ENCODE results near the gene CHAC1. TPM values are rescaled to one million over a fixed set of nuclear protein-coding genes. Genes with fewer than 3 reads are reported as not detected.
A peak's percentile ranks its signal among the peaks of the same experiment; 100 is the strongest.

Gene CHAC1
- total and polyA plus RNA-seq, 2 of the 13 experiments (the other 11 are each of a cell fraction or from before 2014, with no cell fraction given): 0.44 TPM; not detected in 1

- TF ChIP-seq PAXIP1 (CRISPR knock-in tag; conservative IDR thresholded peaks at IDR 0.05): peak; percentile 55
- no peak for TF ChIP-seq TOE1 (CRISPR knock-in tag; IDR thresholded peaks at IDR 0.05)
- TF ChIP-seq ZNF512 (CRISPR knock-in tag; IDR thresholded peaks at IDR 0.05): no peak
- no peak for TF ChIP-seq KAT2B (IDR thresholded peaks at IDR 0.05; ENCODE audit: borderline replicate concordance, low read depth, low read length)
- no peak for TF ChIP-seq KLF15 (CRISPR knock-in tag; IDR thresholded peaks at IDR 0.05; ENCODE audit: borderline replicate concordance)
- TF ChIP-seq, protein P1, sequence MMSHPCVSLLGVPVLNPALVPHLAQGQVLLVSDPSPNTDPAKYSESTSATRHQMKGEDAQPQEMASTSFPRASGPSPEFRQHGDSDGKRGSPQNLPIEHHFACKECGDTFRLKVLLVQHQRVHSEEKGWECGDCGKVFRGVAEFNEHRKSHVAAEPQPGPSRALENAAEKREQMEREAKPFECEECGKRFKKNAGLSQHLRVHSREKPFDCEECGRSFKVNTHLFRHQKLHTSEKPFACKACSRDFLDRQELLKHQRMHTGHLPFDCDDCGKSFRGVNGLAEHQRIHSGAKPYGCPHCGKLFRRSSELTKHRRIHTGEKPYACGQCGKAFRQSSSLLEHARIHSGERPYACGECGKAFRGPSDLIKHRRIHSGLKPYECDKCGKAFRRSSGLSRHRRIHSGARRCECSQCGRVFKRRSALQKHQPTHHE (CRISPR knock-in tag; IDR thresholded peaks at IDR 0.05; ENCODE audit: borderline replicate concordance): no peak
- TF ChIP-seq, protein P2, sequence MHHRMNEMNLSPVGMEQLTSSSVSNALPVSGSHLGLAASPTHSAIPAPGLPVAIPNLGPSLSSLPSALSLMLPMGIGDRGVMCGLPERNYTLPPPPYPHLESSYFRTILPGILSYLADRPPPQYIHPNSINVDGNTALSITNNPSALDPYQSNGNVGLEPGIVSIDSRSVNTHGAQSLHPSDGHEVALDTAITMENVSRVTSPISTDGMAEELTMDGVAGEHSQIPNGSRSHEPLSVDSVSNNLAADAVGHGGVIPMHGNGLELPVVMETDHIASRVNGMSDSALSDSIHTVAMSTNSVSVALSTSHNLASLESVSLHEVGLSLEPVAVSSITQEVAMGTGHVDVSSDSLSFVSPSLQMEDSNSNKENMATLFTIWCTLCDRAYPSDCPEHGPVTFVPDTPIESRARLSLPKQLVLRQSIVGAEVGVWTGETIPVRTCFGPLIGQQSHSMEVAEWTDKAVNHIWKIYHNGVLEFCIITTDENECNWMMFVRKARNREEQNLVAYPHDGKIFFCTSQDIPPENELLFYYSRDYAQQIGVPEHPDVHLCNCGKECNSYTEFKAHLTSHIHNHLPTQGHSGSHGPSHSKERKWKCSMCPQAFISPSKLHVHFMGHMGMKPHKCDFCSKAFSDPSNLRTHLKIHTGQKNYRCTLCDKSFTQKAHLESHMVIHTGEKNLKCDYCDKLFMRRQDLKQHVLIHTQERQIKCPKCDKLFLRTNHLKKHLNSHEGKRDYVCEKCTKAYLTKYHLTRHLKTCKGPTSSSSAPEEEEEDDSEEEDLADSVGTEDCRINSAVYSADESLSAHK (CRISPR knock-in tag; IDR thresholded peaks at IDR 0.05; ENCODE audit: borderline replicate concordance): no peak
- TF ChIP-seq ZBTB7B (CRISPR knock-in tag; IDR thresholded peaks at IDR 0.05): peak; percentile 57; the same call in 1 of the 2 replicates
- TF ChIP-seq ZNF101 (CRISPR knock-in tag; IDR thresholded peaks at IDR 0.05; ENCODE audit: borderline replicate concordance, low read depth): no peak
- TF ChIP-seq, protein P3, sequence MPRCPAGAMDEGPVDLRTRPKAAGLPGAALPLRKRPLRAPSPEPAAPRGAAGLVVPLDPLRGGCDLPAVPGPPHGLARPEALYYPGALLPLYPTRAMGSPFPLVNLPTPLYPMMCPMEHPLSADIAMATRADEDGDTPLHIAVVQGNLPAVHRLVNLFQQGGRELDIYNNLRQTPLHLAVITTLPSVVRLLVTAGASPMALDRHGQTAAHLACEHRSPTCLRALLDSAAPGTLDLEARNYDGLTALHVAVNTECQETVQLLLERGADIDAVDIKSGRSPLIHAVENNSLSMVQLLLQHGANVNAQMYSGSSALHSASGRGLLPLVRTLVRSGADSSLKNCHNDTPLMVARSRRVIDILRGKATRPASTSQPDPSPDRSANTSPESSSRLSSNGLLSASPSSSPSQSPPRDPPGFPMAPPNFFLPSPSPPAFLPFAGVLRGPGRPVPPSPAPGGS (CRISPR knock-in tag; IDR thresholded peaks at IDR 0.05): no peak
- peak; percentile 35; the same call in 1 of the 2 replicates for TF ChIP-seq TARDBP (CRISPR knock-in tag; IDR thresholded peaks at IDR 0.05)
- TF ChIP-seq THYN1 (CRISPR knock-in tag; IDR thresholded peaks at IDR 0.05; ENCODE audit: borderline replicate concordance, low read depth): no peak
- TF ChIP-seq JUN (CRISPR knock-in tag; IDR thresholded peaks at IDR 0.05): peak; percentile 17; the same call in 1 of the 2 replicates
- 0 out of 2 replicates have a peak, but pooled peaks have one; percentile 37 for TF ChIP-seq FOXP4 (CRISPR knock-in tag; IDR thresholded peaks at IDR 0.05)
- no peak for TF ChIP-seq ISL2 (CRISPR knock-in tag; IDR thresholded peaks at IDR 0.05)
These were observed 34.4 kb upstream of the CHAC1 start (continued) for GRCh38 chr15:40918799-40919392.
